Stimulated activated CD4-positive, alpha-beta T cell treated with anti-CD3 and anti-CD28 coated beads, Interleukin-4, amount 100 ng/mL, for 48 hours (primary cell): ENCODE data around the gene HTR7.
"Not testable (repeated sequence)": the region's sequence is repeated elsewhere in the genome, so short reads cannot be mapped to it uniquely, and the experiment has no call there.

Experiments
- DNase-seq, 2 donors: peaks; one replicate each; pipeline ENCODE4 v3.0.0-alpha.2; 2020; ENCODE audit warnings: low read depth in 2 of 2

Gene HTR7

GRCh38 chr10:90858461-90858968 lies 676 bp upstream of the HTR7 start:
- no peak for DNase-seq

DNA sequence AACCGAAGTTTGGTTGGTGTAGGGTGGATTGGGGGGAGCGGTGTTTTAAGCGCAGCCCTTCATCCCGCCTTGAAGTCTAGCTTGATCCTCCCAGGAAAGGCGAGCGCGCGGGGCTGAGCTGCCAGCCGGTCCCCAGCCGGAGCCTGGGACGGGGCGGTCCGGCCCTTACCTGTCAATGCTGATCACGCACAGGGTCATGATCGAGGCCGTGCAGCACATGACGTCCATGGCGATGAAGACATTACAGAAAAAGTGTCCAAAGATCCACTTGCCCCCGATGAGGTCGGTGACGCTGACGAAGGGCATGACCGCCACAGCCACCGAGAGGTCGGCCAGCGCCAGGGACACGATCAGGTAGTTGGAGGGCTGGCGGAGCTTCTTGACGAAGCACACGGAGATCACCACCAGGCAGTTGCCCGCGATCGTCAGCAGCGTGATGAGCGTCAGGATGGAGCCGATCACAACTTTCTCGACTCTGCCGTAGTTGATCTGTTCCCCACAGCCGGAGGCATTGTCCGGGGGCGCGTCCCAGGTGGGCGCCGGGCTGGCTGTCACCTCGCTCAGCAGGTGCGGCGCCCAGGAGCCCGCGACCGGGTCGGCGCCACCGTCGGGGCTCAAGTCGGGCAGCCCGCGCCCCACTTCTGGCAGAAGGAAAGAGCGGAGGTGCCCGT lies 740 bp downstream of the HTR7 start:
- no peak for DNase-seq

DNA sequence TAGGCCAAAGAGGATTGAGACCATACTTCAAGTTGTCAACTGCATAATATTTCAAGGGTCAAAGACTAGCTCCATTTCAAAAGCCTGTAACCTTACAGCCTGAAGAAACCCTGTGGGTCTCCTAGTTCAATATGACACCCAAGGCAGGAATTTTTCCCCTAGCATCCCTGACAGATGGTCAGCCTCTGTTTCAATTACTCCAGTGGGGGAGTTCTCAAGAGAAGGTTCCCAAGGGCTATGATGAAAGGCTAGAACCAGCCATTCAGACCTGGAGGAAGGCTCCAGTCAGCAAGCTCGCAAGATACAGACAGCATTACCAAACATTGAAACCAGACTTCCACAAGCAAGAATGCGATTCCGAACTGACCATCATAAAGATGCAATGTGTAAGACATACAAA lies 1.6 kb downstream of the HTR7 start:
- no peak for DNase-seq

DNA sequence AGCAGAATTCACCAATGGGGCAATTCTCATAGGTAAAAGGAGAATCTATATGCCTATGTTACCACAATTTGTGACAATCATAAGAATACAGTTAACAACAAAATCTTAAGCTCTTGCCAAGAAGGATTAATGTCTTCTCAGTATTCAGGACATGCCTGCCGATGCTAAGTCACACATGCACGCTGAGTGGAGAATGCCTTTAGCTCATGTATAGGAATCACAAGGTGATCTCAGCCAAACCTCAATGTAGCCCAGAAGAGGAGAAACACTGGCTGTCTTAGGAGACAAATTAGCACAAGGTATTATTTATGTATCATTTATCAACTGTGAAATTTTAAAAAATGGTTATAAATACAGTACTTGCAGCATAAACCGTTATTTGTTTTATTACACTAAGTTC lies 2.7 kb downstream of the HTR7 start:
- no peak for DNase-seq

DNA sequence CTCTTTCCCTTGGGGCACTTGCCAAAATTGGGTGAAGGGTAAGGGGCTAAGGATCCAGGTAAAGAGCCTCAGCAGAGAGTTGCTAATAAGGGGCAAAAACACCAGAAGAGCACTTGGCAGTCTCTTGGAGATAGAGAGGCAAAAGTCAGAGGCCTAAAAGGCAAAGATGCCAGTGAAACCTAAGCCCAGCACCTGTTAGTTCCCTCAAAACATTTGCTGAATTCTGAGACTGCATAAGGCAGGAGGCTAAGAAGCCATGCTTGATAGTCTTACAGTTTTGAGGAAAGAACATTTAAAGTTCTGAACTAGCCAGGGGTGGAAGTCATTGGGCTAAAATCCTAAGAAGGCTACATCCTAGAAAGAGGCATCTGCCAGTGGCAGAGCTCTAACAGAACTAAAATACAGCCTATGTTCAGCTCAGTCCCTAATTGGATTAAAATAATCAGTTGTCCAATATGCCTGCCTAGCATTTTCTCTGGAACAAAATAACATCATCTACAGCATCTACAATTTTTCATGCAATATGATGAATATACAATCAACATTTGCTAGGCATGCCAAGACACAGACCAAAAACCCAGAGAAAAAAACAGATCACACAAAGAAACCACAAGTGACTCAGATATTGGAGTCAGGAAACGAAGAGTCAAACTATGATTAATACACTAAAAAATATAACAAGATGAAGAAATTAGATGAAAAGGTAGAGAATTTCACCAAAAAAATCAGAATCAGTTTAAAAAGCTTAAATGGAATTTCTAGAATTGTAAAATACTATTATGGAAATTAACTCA lies 7.7 kb downstream of the HTR7 start:
- DNase-seq = no peak

DNA sequence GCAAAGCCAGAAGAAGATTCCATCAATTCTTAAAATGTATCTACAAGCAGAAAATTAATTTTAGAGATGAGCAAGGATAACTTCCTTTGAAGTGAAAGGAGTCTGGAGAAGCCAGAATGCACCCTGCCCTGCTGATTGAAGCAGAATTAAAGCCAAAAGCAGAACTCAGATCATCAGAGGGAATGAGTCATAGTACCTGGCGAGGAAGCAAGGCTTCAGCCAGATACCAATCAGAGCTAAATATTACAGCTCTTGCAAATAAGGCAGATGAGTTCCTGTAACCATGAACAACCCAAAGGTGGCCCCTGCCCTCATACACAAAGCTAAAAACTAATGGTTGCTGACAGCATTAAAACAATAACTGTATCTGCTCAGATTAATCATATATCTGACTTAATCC lies 10.4 kb downstream of the HTR7 start:
- no peak for DNase-seq

- DNase-seq = no peak
Observed at GRCh38 chr10:90846746-90847145, 11.1 kb downstream of the HTR7 start.

- no peak for DNase-seq
Observed at GRCh38 chr10:90845726-90846125, 12.1 kb downstream of the HTR7 start.

DNA sequence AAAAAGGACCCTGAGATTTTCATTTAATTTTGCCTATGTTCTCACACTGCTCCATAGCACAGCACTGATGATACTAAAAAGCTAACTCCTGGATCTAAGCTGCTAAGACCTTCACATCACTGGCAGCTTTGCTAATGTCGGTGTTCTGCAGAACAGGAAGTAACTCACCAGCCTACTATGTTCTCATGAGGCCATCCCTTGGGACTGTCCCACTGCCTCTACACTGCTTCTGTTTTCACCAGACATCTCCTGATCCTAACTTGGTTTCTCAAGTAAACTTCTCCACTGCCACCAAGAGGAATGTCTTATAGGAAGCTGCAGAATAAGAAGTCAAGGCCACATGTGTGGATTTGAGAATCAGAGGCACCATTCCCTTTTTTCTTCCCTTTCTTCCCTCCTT lies 15.1 kb downstream of the HTR7 start:
- DNase-seq = no peak

DNA sequence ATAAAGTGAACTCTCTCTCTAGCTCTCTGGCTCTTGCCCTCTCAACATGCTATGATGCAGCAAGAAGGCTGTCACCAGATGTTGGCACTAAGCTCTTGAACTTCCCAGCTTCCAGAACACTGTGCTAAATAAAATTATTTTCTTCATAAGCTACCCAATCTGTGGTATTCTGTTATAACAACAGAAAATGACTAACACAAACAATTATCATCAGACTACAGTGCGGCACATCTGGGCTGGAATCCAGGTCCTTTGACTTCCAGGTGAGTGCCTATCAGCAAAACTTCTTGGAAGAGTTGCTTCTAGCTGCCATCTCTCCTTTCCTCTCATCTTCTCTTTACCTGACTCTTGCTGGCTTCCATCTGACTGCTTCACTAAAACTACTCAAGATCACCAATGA lies 20.4 kb downstream of the HTR7 start:
- DNase-seq = no peak

DNA sequence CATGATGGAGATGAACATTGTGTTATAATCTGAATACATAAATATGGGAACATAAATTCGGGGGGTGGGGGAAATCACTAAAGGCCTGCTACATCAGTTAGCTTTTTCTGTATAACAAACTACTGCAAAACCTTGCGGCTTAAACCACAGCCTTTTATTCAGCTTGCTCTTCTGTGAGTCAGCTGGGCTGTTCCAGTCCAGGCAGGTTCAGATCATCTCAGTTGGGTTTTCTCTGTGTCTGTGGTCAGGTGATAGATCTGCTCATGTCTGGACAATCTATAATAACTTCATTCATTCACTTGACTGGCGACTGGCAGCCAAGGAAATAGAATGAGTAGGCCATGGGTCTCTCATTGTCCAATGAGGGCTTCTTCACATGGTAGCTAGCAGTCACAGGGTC lies 23.5 kb downstream of the HTR7 start:
- no peak for DNase-seq

- no peak for DNase-seq
Observed at GRCh38 chr10:90832111-90832510, 25.7 kb downstream of the HTR7 start.

GRCh38 chr10:90822508-90822907 lies 35.3 kb downstream of the HTR7 start:
- no peak for DNase-seq

GRCh38 chr10:90821864-90822263 lies 36.0 kb downstream of the HTR7 start:
- not testable (repeated sequence) for DNase-seq

- DNase-seq = no peak
Observed at GRCh38 chr10:90819911-90820310, 37.9 kb downstream of the HTR7 start.

DNA sequence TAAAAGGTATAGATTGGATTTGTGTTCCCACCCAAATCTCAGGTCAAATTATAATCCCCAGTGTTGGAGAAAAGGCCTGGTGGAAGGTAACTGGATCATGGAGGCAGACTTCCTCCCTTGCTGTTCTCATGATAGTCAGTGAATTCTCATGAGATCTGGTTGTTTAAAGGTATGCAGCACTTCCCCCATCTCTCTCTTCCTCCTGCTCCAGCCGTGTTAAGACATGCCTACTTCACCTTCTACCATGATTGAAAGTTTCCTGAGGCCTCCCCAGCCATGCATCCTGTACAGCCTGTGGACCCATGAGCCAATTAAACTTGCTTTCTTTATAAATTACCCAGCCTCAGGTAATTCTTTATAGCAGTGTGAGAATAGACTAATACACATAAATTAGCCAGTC lies 39.1 kb downstream of the HTR7 start:
- DNase-seq = no peak

DNA sequence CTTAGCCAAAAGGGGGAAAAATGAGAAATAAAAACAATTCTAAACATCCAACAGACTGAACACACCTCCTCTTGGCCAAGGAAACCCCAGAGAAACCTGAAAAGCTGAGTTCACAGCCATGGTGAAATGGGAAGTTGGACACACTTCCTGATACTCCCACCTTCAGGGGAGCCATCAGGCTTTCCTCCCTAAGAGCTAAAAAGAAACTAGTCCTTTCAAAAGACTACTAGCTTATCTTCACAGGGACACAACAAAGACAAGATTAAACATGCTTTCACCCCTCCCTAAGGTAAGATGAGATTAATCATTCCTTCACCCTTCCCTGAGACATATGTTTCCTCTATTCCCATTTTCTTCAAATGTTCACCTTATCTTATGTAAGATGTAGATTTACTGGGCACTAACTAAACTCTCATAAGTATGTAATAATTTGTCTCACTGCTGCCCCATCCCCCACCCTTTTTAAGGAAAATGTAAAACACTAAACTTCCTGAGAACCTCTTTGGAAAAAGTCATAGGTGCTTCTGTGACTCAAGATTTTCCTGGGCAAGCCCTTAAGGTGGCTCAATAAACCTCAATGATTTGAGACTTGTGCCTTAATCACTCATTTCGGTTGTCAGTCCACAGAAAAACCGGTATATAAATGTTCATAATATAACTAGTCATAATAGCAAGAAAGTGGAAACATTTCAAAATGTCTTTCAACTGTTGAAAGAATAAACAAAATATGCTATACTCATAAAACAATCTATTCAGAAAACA lies 40.5 kb downstream of the HTR7 start:
- DNase-seq = no peak

- DNase-seq = no peak
Observed at GRCh38 chr10:90816466-90816865, 41.4 kb downstream of the HTR7 start.

DNA sequence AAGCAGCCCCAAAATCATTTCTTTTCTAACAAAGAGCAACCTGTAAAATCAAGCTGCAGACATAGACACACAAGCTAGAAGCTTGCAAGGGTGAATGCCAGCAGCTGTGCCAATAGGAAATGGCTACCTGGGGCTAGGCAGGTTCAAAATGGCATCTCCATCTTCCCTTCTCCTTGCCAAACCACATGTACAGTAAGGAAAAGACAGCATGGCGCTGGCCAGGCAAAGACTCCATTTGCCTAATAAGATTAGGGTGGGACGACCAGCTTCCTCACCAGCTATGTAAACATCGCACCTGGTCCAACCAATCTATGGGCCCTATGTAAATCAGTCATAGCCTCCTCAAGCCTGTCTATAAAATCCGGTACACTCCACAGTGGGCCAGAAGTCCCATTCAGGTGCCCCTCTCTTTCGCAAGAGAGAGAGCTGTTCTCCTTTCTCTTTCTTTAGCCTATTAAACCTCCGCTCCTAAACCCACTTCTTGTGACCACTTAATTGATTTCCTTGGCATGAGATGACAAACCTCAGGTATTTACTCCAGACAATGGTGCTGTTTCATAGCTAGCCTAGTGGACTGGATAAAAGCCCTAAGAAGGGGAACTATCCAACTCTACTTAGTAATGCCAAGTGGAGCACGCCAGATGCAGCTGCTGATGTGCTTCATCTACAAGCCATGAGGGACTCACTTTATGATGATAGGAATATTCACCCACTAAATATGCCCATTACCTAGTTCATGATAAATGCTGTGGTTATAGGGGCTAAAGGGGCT lies 44.1 kb downstream of the HTR7 start:
- DNase-seq = no peak

- DNase-seq = not testable (repeated sequence)
Observed at GRCh38 chr10:90807106-90807505, 50.7 kb downstream of the HTR7 start.

- DNase-seq = no peak
Observed at GRCh38 chr10:90806677-90807076, 51.2 kb downstream of the HTR7 start.

- DNase-seq = no peak
Observed at GRCh38 chr10:90805206-90805605, 52.6 kb downstream of the HTR7 start.
